ENCODE results near the gene CHCHD1. TPM values are rescaled to one million over a fixed set of nuclear protein-coding genes. Genes with fewer than 3 reads are reported as not detected.
"Not testable (repeated sequence)": the region's sequence is repeated elsewhere in the genome, so short reads cannot be mapped to it uniquely, and the experiment has no call there.

Gene CHCHD1
- total RNA-seq, 1 donor from 2014 or later: 13.2 TPM

- DNase-seq (ENCODE audit: low spot score) (no peak), ATAC-seq (no peak)
- intact Hi-C loops (cut with DNase I): no loop called here
Measured at GRCh38 chr10:73824146-73824725, 42.4 kb downstream of the CHCHD1 start.

- ATAC-seq (no peak), DNase-seq (ENCODE audit: low spot score) (no peak)
- intact Hi-C loops (cut with DNase I): no loop called here
Measured at GRCh38 chr10:73827346-73828089, 45.7 kb downstream of the CHCHD1 start.

- intact Hi-C loops (cut with DNase I): no loop called here
- ATAC-seq (no peak), DNase-seq (ENCODE audit: low spot score) (no peak)
Measured at GRCh38 chr10:73828161-73828560, 46.3 kb downstream of the CHCHD1 start.

GRCh38 chr10:73829090-73829489, 47.2 kb downstream of the CHCHD1 start:
- intact Hi-C loops (cut with DNase I); ATAC-seq; DNase-seq (ENCODE audit: low spot score): not testable (repeated sequence)

Other genes with a start within 250 kb of the CHCHD1 start
- 66.6 TPM for gene USP54, start 190.7 kb upstream of the CHCHD1 start, total RNA-seq
- gene MYOZ1, start 140.6 kb upstream of the CHCHD1 start, total RNA-seq: 1.1 TPM
- not detected for gene SYNPO2L, start 126.0 kb upstream of the CHCHD1 start, total RNA-seq
- gene AGAP5, start 83.9 kb upstream of the CHCHD1 start, total RNA-seq: 14.4 TPM
- gene SEC24C, start 37.7 kb upstream of the CHCHD1 start, total RNA-seq: 53.6 TPM
- 99.1 TPM for gene ZSWIM8, start 3.6 kb downstream of the CHCHD1 start, total RNA-seq
- 32.9 TPM for gene NDST2, start 29.6 kb downstream of the CHCHD1 start, total RNA-seq
- 30.5 TPM for gene CAMK2G, start 92.5 kb downstream of the CHCHD1 start, total RNA-seq
- gene PLAU, start 129.1 kb downstream of the CHCHD1 start, total RNA-seq: 15.6 TPM
- 165 TPM for gene VCL, start 216.1 kb downstream of the CHCHD1 start, total RNA-seq

Measured in sciatic nerve (tissue), 2 donors.